HepG2 (cell line): ENCODE measurements around the gene CCDC57. TPM values are rescaled to one million over a fixed set of nuclear protein-coding genes. Genes with fewer than 3 reads are reported as not detected.

ENCODE experiments used
- FIP1L1 ChIP-seq: fragments of 200-400 bp; formaldehyde crosslinking; IDR thresholded peaks from 2 replicates; pipeline ENCODE4 v1.6.1; 2018; ENCODE audit warnings: low read depth, mild to moderate bottlenecking, low read length, moderate library complexity, borderline replicate concordance; ENCODE audit not compliant: insufficient read depth
- HMG20B ChIP-seq: conservative IDR thresholded peaks from 2 replicates; pipeline ENCODE4 v1.6.1; 2016; ENCODE audit warnings: missing genetic modification reagents, missing compliant biosample characterization
- HNRNPLL ChIP-seq: fragments of 200-400 bp; formaldehyde crosslinking; IDR thresholded peaks from 2 replicates; pipeline ENCODE4 v1.6.1; 2017; ENCODE audit warnings: mild to moderate bottlenecking, low read depth, low read length; ENCODE audit not compliant: poor library complexity, severe bottlenecking
- KLF6 ChIP-seq: IDR thresholded peaks from 2 replicates; pipeline ENCODE4 v1.8.0; 2016; ENCODE audit warnings: missing biosample characterization, missing genetic modification reagents
- POLR2G ChIP-seq: fragments of 200-400 bp; formaldehyde crosslinking; IDR thresholded peaks from 2 replicates; pipeline ENCODE4 v1.6.1; 2018; ENCODE audit warnings: mild to moderate bottlenecking, low read depth, low read length, moderate library complexity
- PTBP1 ChIP-seq: fragments of 200-400 bp; formaldehyde crosslinking; IDR thresholded peaks from 2 replicates; pipeline ENCODE4 v1.6.1; 2018; ENCODE audit warnings: low read length, low read depth; ENCODE audit not compliant: poor library complexity, severe bottlenecking
- SALL2 ChIP-seq: sonication (generic); formaldehyde crosslinking; IDR thresholded peaks from 2 replicates; pipeline ENCODE4 v1.8.1; 2023; ENCODE audit warnings: mild to moderate bottlenecking, missing genetic modification reagents, inconsistent platforms
- ZNF484 ChIP-seq: sonication (generic); formaldehyde crosslinking; IDR thresholded peaks from 2 replicates; pipeline ENCODE4 v1.5.1; 2020; ENCODE audit warnings: mild to moderate bottlenecking, low read depth, missing genetic modification reagents, borderline replicate concordance
- ZNF678 ChIP-seq: sonication (generic); formaldehyde crosslinking; IDR thresholded peaks from 2 replicates; pipeline ENCODE4 v1.4.0; 2020; ENCODE audit warnings: mild to moderate bottlenecking, missing genetic modification reagents
- ZNF737 ChIP-seq: sonication (generic); formaldehyde crosslinking; IDR thresholded peaks from 2 replicates; pipeline ENCODE4 v1.5.0; 2020; ENCODE audit warnings: missing genetic modification reagents, mild to moderate bottlenecking, borderline replicate concordance
- polyA plus RNA-seq, 8 experiments: library from polyadenylated mRNA; depleted of rRNA in 3 of 8; stranded (reverse) in 7 of 8; unstranded in 1 of 8; fragments of >200 nt; fragmentation: Illumina TruSeq in 4 of 8; extraction: Trizol in 4 of 8; gene quantifications; 2 replicates each; pipeline versions ENCODE4 v1.2.1 to v1.2.3, GENCODE V29; 2011 to 2016; ENCODE audit warnings: low read depth in 4 of 8, missing spikeins in 1 of 8, mixed read lengths in 1 of 8; ENCODE audit not compliant: insufficient read depth in 1 of 8
- total RNA-seq, 5 experiments: library from RNA; depleted of rRNA; stranded (reverse); fragments of >200 nt; fragmentation: Illumina TruSeq; extraction: Trizol; gene quantifications; 2 replicates each; pipeline ENCODE4 v1.2.3, GENCODE V29; 2016; ENCODE audit warnings: low read depth in 1 of 5
- TF ChIP-seq, protein P1 (sequence below): sonication (generic); formaldehyde crosslinking; IDR thresholded peaks from 2 replicates; pipeline ENCODE4 v1.4.0; 2020; ENCODE audit warnings: missing genetic modification reagents
- TF ChIP-seq, protein P2 (sequence below): sonication (generic); formaldehyde crosslinking; IDR thresholded peaks from 2 replicates; pipeline ENCODE4 v1.5.0; 2020; ENCODE audit warnings: missing genetic modification reagents
- TF ChIP-seq, protein P3 (sequence below), 2 experiments: sonication (generic) in 1 of 2; formaldehyde crosslinking in 1 of 2; IDR thresholded peaks; 2 replicates each; pipeline versions ENCODE4 v1.5.1 to v1.6.1; 2011 to 2020; ENCODE audit warnings: borderline replicate concordance in 1 of 2, low read depth in 1 of 2, low read length in 1 of 2, mild to moderate bottlenecking in 1 of 2, missing genetic modification reagents in 1 of 2, moderate library complexity in 1 of 2
- TF ChIP-seq, protein P4 (sequence below): sonication (generic); formaldehyde crosslinking; IDR thresholded peaks from 2 replicates; pipeline ENCODE4 v1.8.1; 2023; ENCODE audit warnings: mild to moderate bottlenecking, inconsistent platforms, moderate library complexity, missing genetic modification reagents, borderline replicate concordance
- TF ChIP-seq, protein P5 (sequence below): sonication (generic); formaldehyde crosslinking; IDR thresholded peaks from 2 replicates; pipeline ENCODE4 v1.5.0; 2020; ENCODE audit warnings: mild to moderate bottlenecking, missing genetic modification reagents, moderate library complexity
- TF ChIP-seq, protein P6 (sequence below): IDR thresholded peaks from 2 replicates; pipeline ENCODE4 v1.6.1; 2016; ENCODE audit warnings: missing biosample characterization, missing genetic modification reagents, low read depth

The CCDC57 gene
- total and polyA plus RNA-seq, 2 of the 13 experiments (the other 11 are each of a cell fraction or from before 2014, with no cell fraction given): 59.3 to 59.9 TPM

DNA sequence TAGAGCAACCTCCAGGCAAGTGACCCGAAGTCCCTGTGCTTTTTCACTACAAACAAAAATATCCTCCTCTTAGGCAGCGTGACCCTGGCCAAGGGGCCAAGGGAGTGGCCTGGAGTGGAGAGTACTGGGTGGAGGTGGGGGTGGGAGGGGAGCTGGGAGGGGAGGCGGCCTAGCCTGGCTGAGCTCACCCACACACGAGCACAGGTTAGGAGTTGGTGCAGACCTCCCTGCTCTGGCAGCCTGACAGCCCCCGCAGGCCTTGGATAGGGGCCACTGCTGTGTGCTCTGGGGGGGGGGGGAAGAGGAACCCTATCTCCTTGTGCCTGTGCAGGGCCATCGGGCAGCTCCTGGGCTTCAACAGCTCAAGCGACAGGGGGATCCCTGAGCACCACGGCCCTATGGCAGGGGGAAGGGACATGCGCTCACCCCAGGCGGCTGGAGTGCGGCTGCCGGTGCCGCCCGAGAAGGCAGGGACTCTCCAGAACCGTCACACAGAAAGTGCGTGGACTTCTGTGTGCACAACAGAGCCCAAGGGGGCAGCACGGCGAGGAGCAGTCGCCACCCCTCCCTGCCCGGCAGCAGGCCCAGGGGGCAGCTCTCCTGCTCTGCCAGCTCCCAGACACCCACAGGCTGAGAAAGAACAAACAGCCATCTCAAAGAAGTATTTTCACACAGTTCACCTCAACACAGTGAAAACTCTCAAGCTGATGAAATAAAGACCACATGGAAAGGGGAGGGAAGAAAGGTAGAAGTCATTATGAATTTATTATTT, 29.5 kb upstream of the CCDC57 start (continued):
- TF ChIP-seq, protein P1, sequence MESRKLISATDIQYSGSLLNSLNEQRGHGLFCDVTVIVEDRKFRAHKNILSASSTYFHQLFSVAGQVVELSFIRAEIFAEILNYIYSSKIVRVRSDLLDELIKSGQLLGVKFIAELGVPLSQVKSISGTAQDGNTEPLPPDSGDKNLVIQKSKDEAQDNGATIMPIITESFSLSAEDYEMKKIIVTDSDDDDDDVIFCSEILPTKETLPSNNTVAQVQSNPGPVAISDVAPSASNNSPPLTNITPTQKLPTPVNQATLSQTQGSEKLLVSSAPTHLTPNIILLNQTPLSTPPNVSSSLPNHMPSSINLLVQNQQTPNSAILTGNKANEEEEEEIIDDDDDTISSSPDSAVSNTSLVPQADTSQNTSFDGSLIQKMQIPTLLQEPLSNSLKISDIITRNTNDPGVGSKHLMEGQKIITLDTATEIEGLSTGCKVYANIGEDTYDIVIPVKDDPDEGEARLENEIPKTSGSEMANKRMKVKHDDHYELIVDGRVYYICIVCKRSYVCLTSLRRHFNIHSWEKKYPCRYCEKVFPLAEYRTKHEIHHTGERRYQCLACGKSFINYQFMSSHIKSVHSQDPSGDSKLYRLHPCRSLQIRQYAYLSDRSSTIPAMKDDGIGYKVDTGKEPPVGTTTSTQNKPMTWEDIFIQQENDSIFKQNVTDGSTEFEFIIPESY (CRISPR knock-in tag): peak; percentile 44; the same call in 1 of the 2 replicates
- TF ChIP-seq, protein P2, sequence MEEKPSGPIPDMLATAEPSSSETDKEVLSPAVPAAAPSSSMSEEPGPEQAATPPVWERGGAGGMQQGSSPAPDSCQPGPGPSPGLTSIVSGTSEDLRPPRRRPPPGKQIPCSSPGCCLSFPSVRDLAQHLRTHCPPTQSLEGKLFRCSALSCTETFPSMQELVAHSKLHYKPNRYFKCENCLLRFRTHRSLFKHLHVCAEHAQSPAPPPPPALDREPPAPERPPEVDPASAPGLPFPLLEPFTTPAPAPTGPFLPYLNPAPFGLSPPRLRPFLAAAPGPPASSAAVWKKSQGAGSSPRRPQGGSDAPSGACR (CRISPR knock-in tag): peak; percentile 71
- TF ChIP-seq KLF6 (CRISPR knock-in tag): 0 out of 2 replicates have a peak, but pooled peaks have one; percentile 1
- TF ChIP-seq SALL2 (CRISPR knock-in tag): no peak
- TF ChIP-seq ZNF484 (CRISPR knock-in tag): 0 out of 2 replicates have a peak, but pooled peaks have one; percentile 31
- TF ChIP-seq HMG20B (CRISPR knock-in tag): peak; percentile 38; the same call in 1 of the 2 replicates
- TF ChIP-seq, protein P3, sequence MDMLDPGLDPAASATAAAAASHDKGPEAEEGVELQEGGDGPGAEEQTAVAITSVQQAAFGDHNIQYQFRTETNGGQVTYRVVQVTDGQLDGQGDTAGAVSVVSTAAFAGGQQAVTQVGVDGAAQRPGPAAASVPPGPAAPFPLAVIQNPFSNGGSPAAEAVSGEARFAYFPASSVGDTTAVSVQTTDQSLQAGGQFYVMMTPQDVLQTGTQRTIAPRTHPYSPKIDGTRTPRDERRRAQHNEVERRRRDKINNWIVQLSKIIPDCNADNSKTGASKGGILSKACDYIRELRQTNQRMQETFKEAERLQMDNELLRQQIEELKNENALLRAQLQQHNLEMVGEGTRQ (IDR thresholded peaks at IDR 0.05; ENCODE audit: low read depth, low read length): no peak
- TF ChIP-seq, protein P3 (CRISPR knock-in tag; IDR thresholded peaks at IDR 0.05; ENCODE audit: borderline replicate concordance): peak; percentile 20; the same call in 1 of the 2 replicates
- TF ChIP-seq ZNF737 (CRISPR knock-in tag): no peak
- peak; percentile 88; the same call in 1 of the 2 replicates for TF ChIP-seq FIP1L1
- TF ChIP-seq, protein P4, sequence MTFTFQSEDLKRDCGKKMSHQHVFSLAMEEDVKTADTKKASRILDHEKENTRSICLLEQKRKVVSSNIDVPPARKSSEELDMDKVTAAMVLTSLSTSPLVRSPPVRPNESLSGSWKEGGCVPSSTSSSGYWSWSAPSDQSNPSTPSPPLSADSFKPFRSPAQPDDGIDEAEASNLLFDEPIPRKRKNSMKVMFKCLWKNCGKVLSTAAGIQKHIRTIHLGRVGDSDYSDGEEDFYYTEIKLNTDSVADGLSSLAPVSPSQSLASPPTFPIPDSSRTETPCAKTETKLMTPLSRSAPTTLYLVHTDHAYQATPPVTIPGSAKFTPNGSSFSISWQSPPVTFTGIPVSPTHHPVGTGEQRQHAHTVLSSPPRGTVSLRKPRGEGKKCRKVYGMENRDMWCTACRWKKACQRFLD (CRISPR knock-in tag): no peak
- peak; percentile 73 for TF ChIP-seq POLR2G
- TF ChIP-seq, protein P5, sequence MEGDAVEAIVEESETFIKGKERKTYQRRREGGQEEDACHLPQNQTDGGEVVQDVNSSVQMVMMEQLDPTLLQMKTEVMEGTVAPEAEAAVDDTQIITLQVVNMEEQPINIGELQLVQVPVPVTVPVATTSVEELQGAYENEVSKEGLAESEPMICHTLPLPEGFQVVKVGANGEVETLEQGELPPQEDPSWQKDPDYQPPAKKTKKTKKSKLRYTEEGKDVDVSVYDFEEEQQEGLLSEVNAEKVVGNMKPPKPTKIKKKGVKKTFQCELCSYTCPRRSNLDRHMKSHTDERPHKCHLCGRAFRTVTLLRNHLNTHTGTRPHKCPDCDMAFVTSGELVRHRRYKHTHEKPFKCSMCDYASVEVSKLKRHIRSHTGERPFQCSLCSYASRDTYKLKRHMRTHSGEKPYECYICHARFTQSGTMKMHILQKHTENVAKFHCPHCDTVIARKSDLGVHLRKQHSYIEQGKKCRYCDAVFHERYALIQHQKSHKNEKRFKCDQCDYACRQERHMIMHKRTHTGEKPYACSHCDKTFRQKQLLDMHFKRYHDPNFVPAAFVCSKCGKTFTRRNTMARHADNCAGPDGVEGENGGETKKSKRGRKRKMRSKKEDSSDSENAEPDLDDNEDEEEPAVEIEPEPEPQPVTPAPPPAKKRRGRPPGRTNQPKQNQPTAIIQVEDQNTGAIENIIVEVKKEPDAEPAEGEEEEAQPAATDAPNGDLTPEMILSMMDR (CRISPR knock-in tag): peak; percentile 49
- peak; percentile 83 for TF ChIP-seq PTBP1
- peak; percentile 39 for TF ChIP-seq HNRNPLL
- TF ChIP-seq, protein P6, sequence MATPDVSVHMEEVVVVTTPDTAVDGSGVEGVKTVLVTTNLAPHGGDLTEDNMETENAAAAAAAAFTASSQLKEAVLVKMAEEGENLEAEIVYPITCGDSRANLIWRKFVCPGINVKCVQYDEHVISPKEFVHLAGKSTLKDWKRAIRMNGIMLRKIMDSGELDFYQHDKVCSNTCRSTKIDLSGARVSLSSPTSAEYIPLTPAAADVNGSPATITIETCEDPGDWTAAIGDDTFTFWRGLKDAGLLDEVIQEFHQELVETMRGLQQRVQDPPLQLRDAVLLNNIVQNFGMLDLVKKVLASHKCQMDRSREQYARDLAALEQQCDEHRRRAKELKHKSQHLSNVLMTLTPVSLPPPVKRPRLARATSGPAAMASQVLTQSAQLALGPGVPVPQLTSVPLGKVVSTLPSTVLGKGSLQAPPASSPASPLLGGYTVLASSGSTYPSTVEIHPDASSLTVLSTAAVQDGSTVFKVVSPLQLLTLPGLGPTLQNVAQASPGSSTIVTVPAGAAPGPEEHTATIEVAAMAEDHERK (CRISPR knock-in tag): no peak
- TF ChIP-seq ZNF678 (CRISPR knock-in tag): no peak; the same call in 1 of the 2 replicates
